Measurements from ENCODE around the gene SAV1.

SAV1 gene

DNA sequence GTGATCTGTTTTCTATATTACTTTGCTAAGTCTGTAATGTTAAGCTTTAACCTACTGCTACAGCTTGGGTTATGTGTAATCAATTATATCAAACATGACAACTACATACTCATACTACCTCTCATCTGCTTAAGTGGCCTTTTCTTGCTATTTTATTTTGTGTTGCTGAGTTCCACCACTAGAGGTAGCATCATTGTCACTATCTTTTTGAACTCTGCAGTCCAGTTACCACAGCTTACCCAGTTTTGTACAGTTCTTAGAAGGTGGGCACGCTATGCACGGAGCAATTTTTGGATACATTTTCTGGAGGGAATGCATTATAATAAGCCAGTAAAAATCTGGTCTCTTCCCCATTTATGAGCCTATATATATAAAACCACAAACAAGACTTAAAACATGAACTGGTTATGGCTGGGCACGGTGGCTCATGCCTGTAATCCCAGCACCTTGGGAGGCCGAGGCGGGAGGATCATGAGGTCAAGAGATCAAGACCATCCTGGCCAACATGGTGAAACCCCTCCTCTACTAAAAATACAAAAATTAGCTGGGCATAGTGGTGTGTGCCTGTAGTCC lies 48.5 kb downstream of the SAV1 start:
- no peak for TF ChIP-seq GABPA (IDR thresholded peaks at IDR 0.05; ENCODE audit: low read depth)
- TF ChIP-seq POLR2AphosphoS5 (IDR thresholded peaks at IDR 0.05; ENCODE audit: low read depth): no peak
- TF ChIP-seq, protein P1, sequence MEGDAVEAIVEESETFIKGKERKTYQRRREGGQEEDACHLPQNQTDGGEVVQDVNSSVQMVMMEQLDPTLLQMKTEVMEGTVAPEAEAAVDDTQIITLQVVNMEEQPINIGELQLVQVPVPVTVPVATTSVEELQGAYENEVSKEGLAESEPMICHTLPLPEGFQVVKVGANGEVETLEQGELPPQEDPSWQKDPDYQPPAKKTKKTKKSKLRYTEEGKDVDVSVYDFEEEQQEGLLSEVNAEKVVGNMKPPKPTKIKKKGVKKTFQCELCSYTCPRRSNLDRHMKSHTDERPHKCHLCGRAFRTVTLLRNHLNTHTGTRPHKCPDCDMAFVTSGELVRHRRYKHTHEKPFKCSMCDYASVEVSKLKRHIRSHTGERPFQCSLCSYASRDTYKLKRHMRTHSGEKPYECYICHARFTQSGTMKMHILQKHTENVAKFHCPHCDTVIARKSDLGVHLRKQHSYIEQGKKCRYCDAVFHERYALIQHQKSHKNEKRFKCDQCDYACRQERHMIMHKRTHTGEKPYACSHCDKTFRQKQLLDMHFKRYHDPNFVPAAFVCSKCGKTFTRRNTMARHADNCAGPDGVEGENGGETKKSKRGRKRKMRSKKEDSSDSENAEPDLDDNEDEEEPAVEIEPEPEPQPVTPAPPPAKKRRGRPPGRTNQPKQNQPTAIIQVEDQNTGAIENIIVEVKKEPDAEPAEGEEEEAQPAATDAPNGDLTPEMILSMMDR (IDR thresholded peaks at IDR 0.05; ENCODE audit: insufficient read depth, low read length): peak; percentile 65
- no peaks in the 10 kb centered on the region for H3K27me3 ChIP-seq (ENCODE audit: insufficient read depth, poor library complexity, severe bottlenecking)
- no peak overlapping the region for H3K4me3 ChIP-seq (replicated peaks; ENCODE audit: insufficient read depth, low read length)
- H3K27ac ChIP-seq (replicated peaks): no peak overlapping the region
- DNase-seq (ENCODE audit: low read depth in 1 of 2, low spot score in 1 of 2): peak in 1 of 2 experiments; percentile 2

DNA sequence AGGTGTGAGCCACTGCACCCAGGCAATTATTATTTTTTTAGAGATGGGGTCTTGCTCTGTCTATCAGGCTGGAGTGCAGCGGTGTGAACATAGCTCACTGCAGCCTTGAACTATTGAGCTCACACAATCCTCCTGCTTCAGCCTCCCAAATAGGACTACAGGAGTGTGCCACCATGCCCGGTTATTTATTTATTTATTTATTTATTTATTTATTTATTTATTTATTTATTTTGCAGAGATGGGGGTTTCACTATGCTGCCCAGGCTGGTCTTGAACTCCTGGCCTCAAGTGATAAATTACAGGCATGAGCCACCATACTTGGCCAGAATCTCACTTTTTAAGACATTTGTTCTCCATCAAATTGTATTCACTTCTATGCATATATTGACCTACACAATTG lies 51.8 kb downstream of the SAV1 start:
- DNase-seq (ENCODE audit: low read depth in 1 of 2, low spot score in 1 of 2): no peak
- H3K27ac ChIP-seq (replicated peaks): no peak overlapping the region
- no peak overlapping the region for H3K4me3 ChIP-seq (replicated peaks; ENCODE audit: insufficient read depth, low read length)
- no peaks in the 10 kb centered on the region for H3K27me3 ChIP-seq (ENCODE audit: insufficient read depth, poor library complexity, severe bottlenecking)
- TF ChIP-seq, protein P1 (IDR thresholded peaks at IDR 0.05; ENCODE audit: insufficient read depth, low read length): no peak
- no peak for TF ChIP-seq POLR2AphosphoS5 (IDR thresholded peaks at IDR 0.05; ENCODE audit: low read depth)
- TF ChIP-seq, protein P2, sequence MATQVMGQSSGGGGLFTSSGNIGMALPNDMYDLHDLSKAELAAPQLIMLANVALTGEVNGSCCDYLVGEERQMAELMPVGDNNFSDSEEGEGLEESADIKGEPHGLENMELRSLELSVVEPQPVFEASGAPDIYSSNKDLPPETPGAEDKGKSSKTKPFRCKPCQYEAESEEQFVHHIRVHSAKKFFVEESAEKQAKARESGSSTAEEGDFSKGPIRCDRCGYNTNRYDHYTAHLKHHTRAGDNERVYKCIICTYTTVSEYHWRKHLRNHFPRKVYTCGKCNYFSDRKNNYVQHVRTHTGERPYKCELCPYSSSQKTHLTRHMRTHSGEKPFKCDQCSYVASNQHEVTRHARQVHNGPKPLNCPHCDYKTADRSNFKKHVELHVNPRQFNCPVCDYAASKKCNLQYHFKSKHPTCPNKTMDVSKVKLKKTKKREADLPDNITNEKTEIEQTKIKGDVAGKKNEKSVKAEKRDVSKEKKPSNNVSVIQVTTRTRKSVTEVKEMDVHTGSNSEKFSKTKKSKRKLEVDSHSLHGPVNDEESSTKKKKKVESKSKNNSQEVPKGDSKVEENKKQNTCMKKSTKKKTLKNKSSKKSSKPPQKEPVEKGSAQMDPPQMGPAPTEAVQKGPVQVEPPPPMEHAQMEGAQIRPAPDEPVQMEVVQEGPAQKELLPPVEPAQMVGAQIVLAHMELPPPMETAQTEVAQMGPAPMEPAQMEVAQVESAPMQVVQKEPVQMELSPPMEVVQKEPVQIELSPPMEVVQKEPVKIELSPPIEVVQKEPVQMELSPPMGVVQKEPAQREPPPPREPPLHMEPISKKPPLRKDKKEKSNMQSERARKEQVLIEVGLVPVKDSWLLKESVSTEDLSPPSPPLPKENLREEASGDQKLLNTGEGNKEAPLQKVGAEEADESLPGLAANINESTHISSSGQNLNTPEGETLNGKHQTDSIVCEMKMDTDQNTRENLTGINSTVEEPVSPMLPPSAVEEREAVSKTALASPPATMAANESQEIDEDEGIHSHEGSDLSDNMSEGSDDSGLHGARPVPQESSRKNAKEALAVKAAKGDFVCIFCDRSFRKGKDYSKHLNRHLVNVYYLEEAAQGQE (IDR thresholded peaks at IDR 0.05; ENCODE audit: insufficient replicate concordance, low read depth): no peak
- no peak for TF ChIP-seq SPI1 (IDR thresholded peaks at IDR 0.05; ENCODE audit: borderline replicate concordance, low read depth)
- TF ChIP-seq GABPA (IDR thresholded peaks at IDR 0.05; ENCODE audit: low read depth): no peak

DNA sequence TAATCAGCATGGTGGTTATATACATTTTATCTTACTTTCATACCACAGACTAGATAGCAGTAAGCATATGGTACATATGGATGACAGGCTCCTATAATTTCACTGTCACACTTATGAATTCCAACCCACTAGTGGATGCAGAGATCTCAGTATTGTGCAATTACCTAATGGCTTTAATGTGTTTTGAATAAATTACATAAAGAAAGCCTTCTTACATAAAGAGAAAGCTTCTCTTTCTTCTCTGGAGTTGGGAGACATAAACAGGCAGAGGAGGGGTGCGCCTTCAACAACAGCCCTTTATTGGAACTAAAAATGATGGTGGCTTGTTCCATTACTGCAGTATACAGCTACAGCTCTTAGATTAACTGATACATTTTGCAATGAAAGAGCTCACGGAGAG lies 52.6 kb downstream of the SAV1 start:
- TF ChIP-seq GABPA (IDR thresholded peaks at IDR 0.05; ENCODE audit: low read depth) (no peak), SPI1 (IDR thresholded peaks at IDR 0.05; ENCODE audit: borderline replicate concordance, low read depth) (no peak), POLR2AphosphoS5 (IDR thresholded peaks at IDR 0.05; ENCODE audit: low read depth) (no peak)
- TF ChIP-seq, protein P1 (IDR thresholded peaks at IDR 0.05; ENCODE audit: insufficient read depth, low read length): no peak
- TF ChIP-seq, protein P2 (IDR thresholded peaks at IDR 0.05; ENCODE audit: insufficient replicate concordance, low read depth): no peak
- DNase-seq (ENCODE audit: low read depth in 1 of 2, low spot score in 1 of 2): no peak
- H3K27me3 ChIP-seq (ENCODE audit: insufficient read depth, poor library complexity, severe bottlenecking): no peaks in the 10 kb centered on the region

DNA sequence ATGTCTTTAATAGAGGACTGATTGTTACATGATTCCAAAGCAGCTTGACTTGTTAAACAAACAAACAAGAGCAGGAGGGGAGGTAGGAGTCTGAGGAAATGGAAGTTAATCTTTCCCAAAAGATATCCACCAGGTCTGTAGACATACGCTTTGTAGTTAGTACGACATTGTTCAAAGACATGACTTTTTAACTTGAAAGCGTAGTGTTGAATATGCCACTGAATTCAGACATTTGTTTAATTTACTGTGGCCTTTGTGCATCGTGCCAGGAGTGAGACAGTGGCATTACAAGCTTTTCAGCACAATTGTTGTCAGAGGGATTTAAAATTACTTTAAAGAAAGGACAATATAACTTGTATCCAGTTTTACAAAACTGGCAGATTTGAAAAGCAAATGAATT lies 53.0 kb downstream of the SAV1 start:
- no peak for DNase-seq (ENCODE audit: low read depth in 1 of 2, low spot score in 1 of 2)
- TF ChIP-seq, protein P2 (IDR thresholded peaks at IDR 0.05; ENCODE audit: insufficient replicate concordance, low read depth): no peak
- TF ChIP-seq POLR2AphosphoS5 (IDR thresholded peaks at IDR 0.05; ENCODE audit: low read depth): no peak
- TF ChIP-seq, protein P1 (IDR thresholded peaks at IDR 0.05; ENCODE audit: insufficient read depth, low read length): no peak
- no peak for TF ChIP-seq GABPA (IDR thresholded peaks at IDR 0.05; ENCODE audit: low read depth)
- H3K27me3 ChIP-seq (ENCODE audit: insufficient read depth, poor library complexity, severe bottlenecking): no peaks in the 10 kb centered on the region
- H3K27ac ChIP-seq (replicated peaks): no peak overlapping the region
- H3K4me3 ChIP-seq (replicated peaks; ENCODE audit: insufficient read depth, low read length): no peak overlapping the region

More for the DNA sequence above, 52.6 kb downstream of the SAV1 start:
- Histone ChIP-seq H3K27ac (replicated peaks) (no peak overlapping the region), H3K4me3 (replicated peaks; ENCODE audit: insufficient read depth, low read length) (no peak overlapping the region)
